ENCODE data around the gene IL36B. TPM values are rescaled to one million over a fixed set of nuclear protein-coding genes. Genes with fewer than 3 reads are reported as not detected.

Gene IL36B
- polyA plus RNA-seq, 1 of the 3 experiments (the other 2 are of a cell fraction), result not detected

GRCh38 chr2:113046465-113046864 lies 6.2 kb downstream of the IL36B start:
- Histone ChIP-seq H3K27me3 (ENCODE audit: insufficient read depth) (peaks cover 5% of the 10 kb centered on the region; the same call in 1 of the 2 replicates), H3K4me3 (ENCODE audit: low read depth in 2 of 2, low read length in 1 of 2) (no peak overlapping the region), H3K27ac (ENCODE audit: low read depth in 2 of 2, low read length in 1 of 2) (no peak overlapping the region), H3K79me2 (ENCODE audit: insufficient read depth) (no peaks in the 10 kb centered on the region), H3K36me3 (replicated peaks in 1 of 2; ENCODE audit: control insufficient read depth in 1 of 2, insufficient read depth in 2 of 2, low read length in 1 of 2) (no peaks in the 10 kb centered on the region), H3K4me1 (ENCODE audit: control insufficient read depth in 1 of 2, insufficient read depth in 2 of 2, low read depth in 1 of 2, low read length in 1 of 2) (no peaks in the 10 kb centered on the region), H3K9me3 (no peaks in the 10 kb centered on the region), H3K9ac (no peak overlapping the region), H3F3A (replicated peaks; ENCODE audit: insufficient read depth) (no peaks in the 10 kb centered on the region), H4K20me1 (ENCODE audit: insufficient read depth) (no peaks in the 10 kb centered on the region), H3K9me2 (no peaks in the 10 kb centered on the region), H2AFZ (ENCODE audit: low read depth) (no peak overlapping the region), H3K4me2 (no peak overlapping the region)
- WGBS (ENCODE audit: low lambda C conversion rate), result 35% methylated on average over 5 of the region's 5 CpGs
- ChIA-PET POLR2A (no interaction called here), CTCF (interaction anchor here (1.1 kb wide), 1 partner anchor 87 kb away, joined by 4 read pairs; no protein-coding TSS in a partner anchor)
- no peak for TF ChIP-seq SIN3A (IDR thresholded peaks at IDR 0.05; ENCODE audit: borderline replicate concordance, low read depth, low read length)
- TF ChIP-seq CHD2 (IDR thresholded peaks at IDR 0.05; ENCODE audit: low read length, partially characterized antibody), result no peak
- TF ChIP-seq, protein P1, sequence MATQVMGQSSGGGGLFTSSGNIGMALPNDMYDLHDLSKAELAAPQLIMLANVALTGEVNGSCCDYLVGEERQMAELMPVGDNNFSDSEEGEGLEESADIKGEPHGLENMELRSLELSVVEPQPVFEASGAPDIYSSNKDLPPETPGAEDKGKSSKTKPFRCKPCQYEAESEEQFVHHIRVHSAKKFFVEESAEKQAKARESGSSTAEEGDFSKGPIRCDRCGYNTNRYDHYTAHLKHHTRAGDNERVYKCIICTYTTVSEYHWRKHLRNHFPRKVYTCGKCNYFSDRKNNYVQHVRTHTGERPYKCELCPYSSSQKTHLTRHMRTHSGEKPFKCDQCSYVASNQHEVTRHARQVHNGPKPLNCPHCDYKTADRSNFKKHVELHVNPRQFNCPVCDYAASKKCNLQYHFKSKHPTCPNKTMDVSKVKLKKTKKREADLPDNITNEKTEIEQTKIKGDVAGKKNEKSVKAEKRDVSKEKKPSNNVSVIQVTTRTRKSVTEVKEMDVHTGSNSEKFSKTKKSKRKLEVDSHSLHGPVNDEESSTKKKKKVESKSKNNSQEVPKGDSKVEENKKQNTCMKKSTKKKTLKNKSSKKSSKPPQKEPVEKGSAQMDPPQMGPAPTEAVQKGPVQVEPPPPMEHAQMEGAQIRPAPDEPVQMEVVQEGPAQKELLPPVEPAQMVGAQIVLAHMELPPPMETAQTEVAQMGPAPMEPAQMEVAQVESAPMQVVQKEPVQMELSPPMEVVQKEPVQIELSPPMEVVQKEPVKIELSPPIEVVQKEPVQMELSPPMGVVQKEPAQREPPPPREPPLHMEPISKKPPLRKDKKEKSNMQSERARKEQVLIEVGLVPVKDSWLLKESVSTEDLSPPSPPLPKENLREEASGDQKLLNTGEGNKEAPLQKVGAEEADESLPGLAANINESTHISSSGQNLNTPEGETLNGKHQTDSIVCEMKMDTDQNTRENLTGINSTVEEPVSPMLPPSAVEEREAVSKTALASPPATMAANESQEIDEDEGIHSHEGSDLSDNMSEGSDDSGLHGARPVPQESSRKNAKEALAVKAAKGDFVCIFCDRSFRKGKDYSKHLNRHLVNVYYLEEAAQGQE (IDR thresholded peaks at IDR 0.05; ENCODE audit: low read depth, low read length), result no peak
- no peak for TF ChIP-seq RXRA (IDR thresholded peaks at IDR 0.05; ENCODE audit: borderline replicate concordance, low read depth)
- TF ChIP-seq, protein P2, sequence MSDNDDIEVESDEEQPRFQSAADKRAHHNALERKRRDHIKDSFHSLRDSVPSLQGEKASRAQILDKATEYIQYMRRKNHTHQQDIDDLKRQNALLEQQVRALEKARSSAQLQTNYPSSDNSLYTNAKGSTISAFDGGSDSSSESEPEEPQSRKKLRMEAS (IDR thresholded peaks at IDR 0.05; ENCODE audit: low read depth), result no peak
- TF ChIP-seq, protein P3, sequence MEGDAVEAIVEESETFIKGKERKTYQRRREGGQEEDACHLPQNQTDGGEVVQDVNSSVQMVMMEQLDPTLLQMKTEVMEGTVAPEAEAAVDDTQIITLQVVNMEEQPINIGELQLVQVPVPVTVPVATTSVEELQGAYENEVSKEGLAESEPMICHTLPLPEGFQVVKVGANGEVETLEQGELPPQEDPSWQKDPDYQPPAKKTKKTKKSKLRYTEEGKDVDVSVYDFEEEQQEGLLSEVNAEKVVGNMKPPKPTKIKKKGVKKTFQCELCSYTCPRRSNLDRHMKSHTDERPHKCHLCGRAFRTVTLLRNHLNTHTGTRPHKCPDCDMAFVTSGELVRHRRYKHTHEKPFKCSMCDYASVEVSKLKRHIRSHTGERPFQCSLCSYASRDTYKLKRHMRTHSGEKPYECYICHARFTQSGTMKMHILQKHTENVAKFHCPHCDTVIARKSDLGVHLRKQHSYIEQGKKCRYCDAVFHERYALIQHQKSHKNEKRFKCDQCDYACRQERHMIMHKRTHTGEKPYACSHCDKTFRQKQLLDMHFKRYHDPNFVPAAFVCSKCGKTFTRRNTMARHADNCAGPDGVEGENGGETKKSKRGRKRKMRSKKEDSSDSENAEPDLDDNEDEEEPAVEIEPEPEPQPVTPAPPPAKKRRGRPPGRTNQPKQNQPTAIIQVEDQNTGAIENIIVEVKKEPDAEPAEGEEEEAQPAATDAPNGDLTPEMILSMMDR (IDR thresholded peaks at IDR 0.05), result no peak
- no peak for TF ChIP-seq SMC3 (IDR thresholded peaks at IDR 0.05; ENCODE audit: low read depth, low read length)
- TF ChIP-seq TEAD4 (IDR thresholded peaks at IDR 0.05; ENCODE audit: borderline replicate concordance, insufficient read depth), result no peak
- TF ChIP-seq EP300 (IDR thresholded peaks at IDR 0.05; ENCODE audit: borderline replicate concordance in 1 of 2, low read depth in 1 of 2, low read length in 1 of 2), result no peak
- no peak for TF ChIP-seq TAF1 (IDR thresholded peaks at IDR 0.05; ENCODE audit: borderline replicate concordance, low read depth, low read length)
- TF ChIP-seq TCF12 (IDR thresholded peaks at IDR 0.05), result no peak
- TF ChIP-seq FOXM1 (IDR thresholded peaks at IDR 0.05; ENCODE audit: low read depth), result no peak
- TF ChIP-seq RFX5 (IDR thresholded peaks at IDR 0.05; ENCODE audit: low read length), result no peak
- TF ChIP-seq MEF2A (IDR thresholded peaks at IDR 0.05; ENCODE audit: borderline replicate concordance, low read depth), result no peak
- TF ChIP-seq POLR2AphosphoS5 (IDR thresholded peaks at IDR 0.05; ENCODE audit: low read depth, low read length), result no peak
- no peak for TF ChIP-seq GABPA (IDR thresholded peaks at IDR 0.05; ENCODE audit: low read depth)
- no peak for TF ChIP-seq JUND (IDR thresholded peaks at IDR 0.05)
- TF ChIP-seq GATA2 (CRISPR knock-in tag; IDR thresholded peaks at IDR 0.05), result no peak
- no peak for DNase-seq
